ENCODE results near the gene CSH2.
"Not testable (repeated sequence)": the region's sequence is repeated elsewhere in the genome, so short reads cannot be mapped to it uniquely, and the experiment has no call there.

The CSH2 gene

DNA sequence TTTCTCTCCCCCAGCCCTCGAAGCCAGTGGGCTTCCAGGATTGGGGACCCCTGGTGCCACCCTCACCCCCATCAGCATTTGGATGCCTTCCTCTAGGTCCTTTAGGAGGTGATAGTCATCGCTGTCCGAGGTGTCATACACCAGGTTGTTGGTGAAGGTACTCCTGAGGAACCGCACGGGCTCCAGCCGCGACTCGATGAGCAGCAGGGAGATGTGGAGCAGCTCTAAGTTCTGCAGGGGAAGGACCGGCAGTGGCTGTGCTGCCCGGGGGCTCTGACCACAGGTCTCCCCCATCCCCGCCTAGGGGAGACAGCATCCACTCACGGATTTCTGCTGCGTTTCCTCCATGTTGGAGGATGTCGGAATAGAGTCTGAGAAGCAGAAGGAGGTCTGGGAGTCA lies 36.6 kb upstream of the CSH2 start:
- no peaks in the 10 kb centered on the region for H3K36me3 ChIP-seq (ENCODE audit: control insufficient read depth, low read length)
- no peaks in the 10 kb centered on the region for H3F3A ChIP-seq (ENCODE audit: control insufficient read depth, insufficient read depth)
- no peak overlapping the region for H3K4me3 ChIP-seq (ENCODE audit: low read length)
- H3K9me2 ChIP-seq (replicated peaks; ENCODE audit: control insufficient read depth, low read length), result no peaks in the 10 kb centered on the region
- peaks cover 7% of the 10 kb centered on the region; the same call in 1 of the 2 replicates for H3K4me1 ChIP-seq (ENCODE audit: control insufficient read depth, low read length)
- no peak overlapping the region for H3K4me2 ChIP-seq (ENCODE audit: low read length)
- peaks cover 9% of the 10 kb centered on the region for H3K27me3 ChIP-seq (ENCODE audit: control insufficient read depth, low read length)
- no peak overlapping the region for H3K27ac ChIP-seq (ENCODE audit: low read depth, low read length)
- H3K9me3 ChIP-seq (ENCODE audit: control insufficient read depth, insufficient read depth, low read length), result no peaks in the 10 kb centered on the region
- no peaks in the 10 kb centered on the region for H4K20me1 ChIP-seq (ENCODE audit: control insufficient read depth, insufficient read depth, low read depth, low read length)
- H3K79me2 ChIP-seq (ENCODE audit: control insufficient read depth, low read length), result no peaks in the 10 kb centered on the region
- TF ChIP-seq, protein P1, sequence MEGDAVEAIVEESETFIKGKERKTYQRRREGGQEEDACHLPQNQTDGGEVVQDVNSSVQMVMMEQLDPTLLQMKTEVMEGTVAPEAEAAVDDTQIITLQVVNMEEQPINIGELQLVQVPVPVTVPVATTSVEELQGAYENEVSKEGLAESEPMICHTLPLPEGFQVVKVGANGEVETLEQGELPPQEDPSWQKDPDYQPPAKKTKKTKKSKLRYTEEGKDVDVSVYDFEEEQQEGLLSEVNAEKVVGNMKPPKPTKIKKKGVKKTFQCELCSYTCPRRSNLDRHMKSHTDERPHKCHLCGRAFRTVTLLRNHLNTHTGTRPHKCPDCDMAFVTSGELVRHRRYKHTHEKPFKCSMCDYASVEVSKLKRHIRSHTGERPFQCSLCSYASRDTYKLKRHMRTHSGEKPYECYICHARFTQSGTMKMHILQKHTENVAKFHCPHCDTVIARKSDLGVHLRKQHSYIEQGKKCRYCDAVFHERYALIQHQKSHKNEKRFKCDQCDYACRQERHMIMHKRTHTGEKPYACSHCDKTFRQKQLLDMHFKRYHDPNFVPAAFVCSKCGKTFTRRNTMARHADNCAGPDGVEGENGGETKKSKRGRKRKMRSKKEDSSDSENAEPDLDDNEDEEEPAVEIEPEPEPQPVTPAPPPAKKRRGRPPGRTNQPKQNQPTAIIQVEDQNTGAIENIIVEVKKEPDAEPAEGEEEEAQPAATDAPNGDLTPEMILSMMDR (IDR thresholded peaks at IDR 0.05; ENCODE audit: low read depth, low read length, poor library complexity, severe bottlenecking), result no peak
- TF ChIP-seq EZH2phosphoT487 (IDR thresholded peaks at IDR 0.05; ENCODE audit: borderline replicate concordance, low read length), result no peak

DNA sequence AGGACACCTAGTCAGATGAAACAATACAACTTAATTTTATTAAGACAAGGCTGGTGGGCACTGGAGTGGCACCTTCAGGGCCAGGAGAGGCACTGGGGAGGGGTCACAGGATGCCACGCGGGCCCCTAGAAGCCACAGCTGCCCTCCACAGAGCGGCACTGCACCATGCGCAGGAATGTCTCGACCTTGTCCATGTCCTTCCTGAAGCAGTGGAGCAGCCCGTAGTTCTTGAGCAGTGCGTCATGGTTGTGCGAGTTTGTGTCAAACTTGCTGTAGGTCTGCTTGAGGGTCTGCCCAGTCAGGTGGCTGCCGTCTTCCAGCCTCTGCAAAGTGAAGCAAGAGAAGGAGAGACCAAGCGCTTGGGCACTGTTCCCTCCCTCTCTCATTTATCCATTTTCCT lies 36.1 kb upstream of the CSH2 start:
- not testable (repeated sequence) for H3K9me2 ChIP-seq (replicated peaks; ENCODE audit: control insufficient read depth, low read length); H3K4me1 ChIP-seq (ENCODE audit: control insufficient read depth, low read length); H3K36me3 ChIP-seq (ENCODE audit: control insufficient read depth, low read length); H3K4me2 ChIP-seq (ENCODE audit: low read length); H3K79me2 ChIP-seq (ENCODE audit: control insufficient read depth, low read length); H4K20me1 ChIP-seq (ENCODE audit: control insufficient read depth, insufficient read depth, low read depth, low read length); H3K27me3 ChIP-seq (ENCODE audit: control insufficient read depth, low read length); H3K9me3 ChIP-seq (ENCODE audit: control insufficient read depth, insufficient read depth, low read length); H3K4me3 ChIP-seq (ENCODE audit: low read length); H3K27ac ChIP-seq (ENCODE audit: low read depth, low read length); H3F3A ChIP-seq (ENCODE audit: control insufficient read depth, insufficient read depth)

DNA sequence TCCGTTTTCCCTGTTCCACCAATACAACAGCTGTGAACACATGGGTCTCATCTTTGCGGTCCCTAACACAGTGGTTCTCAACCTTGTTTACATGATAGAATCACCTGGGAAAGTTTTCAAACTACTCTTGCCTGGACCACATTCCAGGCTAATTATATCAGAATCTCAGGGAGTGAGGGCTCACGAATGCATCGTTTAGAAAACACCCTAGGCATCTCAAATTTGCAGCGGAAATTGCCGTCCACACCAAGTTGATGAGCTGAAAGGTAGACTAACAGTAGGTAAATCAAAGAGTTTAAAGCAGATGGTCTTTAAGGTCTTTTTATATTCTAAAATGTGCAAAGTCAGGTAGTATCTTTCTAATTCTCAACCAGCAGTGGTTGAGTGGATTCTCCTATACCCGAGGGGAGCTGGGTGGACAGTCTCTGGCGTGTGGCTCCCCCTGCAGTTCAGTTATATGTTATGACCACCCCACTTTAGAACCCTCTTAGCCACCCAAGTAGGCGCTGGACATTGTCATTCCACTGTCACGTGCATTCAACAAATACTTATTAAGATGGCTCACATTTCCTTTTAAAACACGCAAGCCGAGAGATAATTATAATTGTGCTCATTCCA lies 33.8 kb upstream of the CSH2 start:
- not testable (repeated sequence) for H3K4me1 ChIP-seq (ENCODE audit: control insufficient read depth, low read length); H3K9me2 ChIP-seq (replicated peaks; ENCODE audit: control insufficient read depth, low read length); H3K36me3 ChIP-seq (ENCODE audit: control insufficient read depth, low read length); H3K79me2 ChIP-seq (ENCODE audit: control insufficient read depth, low read length); H3K27ac ChIP-seq (ENCODE audit: low read depth, low read length); H3K9me3 ChIP-seq (ENCODE audit: control insufficient read depth, insufficient read depth, low read length); H3F3A ChIP-seq (ENCODE audit: control insufficient read depth, insufficient read depth); H3K4me3 ChIP-seq (ENCODE audit: low read length); H3K4me2 ChIP-seq (ENCODE audit: low read length); H4K20me1 ChIP-seq (ENCODE audit: control insufficient read depth, insufficient read depth, low read depth, low read length)
- peaks cover 18% of the 10 kb centered on the region for H3K27me3 ChIP-seq (ENCODE audit: control insufficient read depth, low read length)
- TF ChIP-seq, protein P1 (IDR thresholded peaks at IDR 0.05; ENCODE audit: low read depth, low read length, poor library complexity, severe bottlenecking), result peak; percentile 32

DNA sequence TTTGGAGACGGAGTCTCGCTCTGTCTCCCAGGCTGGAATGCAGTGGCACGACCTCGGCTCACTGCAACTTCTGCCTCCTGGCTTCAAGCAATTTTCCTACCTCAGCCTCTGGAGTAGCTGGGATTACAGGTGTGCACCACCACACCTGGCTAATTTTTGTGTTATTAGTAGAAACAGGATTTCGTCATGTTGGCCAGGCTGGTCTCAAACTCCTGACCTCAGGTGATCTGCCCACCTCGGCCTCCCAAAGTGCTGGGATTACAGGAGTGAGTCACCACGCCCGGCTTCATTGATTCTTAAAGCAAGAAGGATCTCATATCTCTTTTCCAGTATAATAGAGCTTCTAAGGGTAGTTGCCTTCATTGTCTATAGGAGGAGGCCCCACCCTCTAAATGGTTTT lies 31.3 kb upstream of the CSH2 start:
- not testable (repeated sequence) for H3K27ac ChIP-seq (ENCODE audit: low read depth, low read length); H4K20me1 ChIP-seq (ENCODE audit: control insufficient read depth, insufficient read depth, low read depth, low read length); H3K9me3 ChIP-seq (ENCODE audit: control insufficient read depth, insufficient read depth, low read length); H3K79me2 ChIP-seq (ENCODE audit: control insufficient read depth, low read length); H3K9me2 ChIP-seq (replicated peaks; ENCODE audit: control insufficient read depth, low read length); H3K36me3 ChIP-seq (ENCODE audit: control insufficient read depth, low read length); H3K4me2 ChIP-seq (ENCODE audit: low read length); H3F3A ChIP-seq (ENCODE audit: control insufficient read depth, insufficient read depth); H3K4me1 ChIP-seq (ENCODE audit: control insufficient read depth, low read length); H3K4me3 ChIP-seq (ENCODE audit: low read length)
- H3K27me3 ChIP-seq (ENCODE audit: control insufficient read depth, low read length), result peaks cover 28% of the 10 kb centered on the region
